ENCODE results near the gene LRRC57. TPM values are rescaled to one million over a fixed set of nuclear protein-coding genes. Genes with fewer than 3 reads are reported as not detected.

LRRC57 gene
- total and polyA plus RNA-seq, 2 of the 13 experiments (the other 11 are each of a cell fraction or from before 2014, with no cell fraction given), result 5.8 to 14.8 TPM

- TF ChIP-seq TFDP2 (CRISPR knock-in tag; IDR thresholded peaks at IDR 0.05) (peak; percentile 96), FOXO4 (CRISPR knock-in tag; conservative IDR thresholded peaks at IDR 0.05) (no peak), IRF2 (CRISPR knock-in tag; IDR thresholded peaks at IDR 0.05) (peak; percentile 59; the same call in 1 of the 2 replicates), ZNF432 (CRISPR knock-in tag; IDR thresholded peaks at IDR 0.05; ENCODE audit: borderline replicate concordance) (no peak), TBL1XR1 (IDR thresholded peaks at IDR 0.05; ENCODE audit: borderline replicate concordance, low read length, partially characterized antibody) (no peak), ZBTB4 (CRISPR knock-in tag; IDR thresholded peaks at IDR 0.05; ENCODE audit: borderline replicate concordance) (peak; percentile 75; the same call in 1 of the 2 replicates), ZNF318 (CRISPR knock-in tag; IDR thresholded peaks at IDR 0.05) (no peak), BATF2 (CRISPR knock-in tag; IDR thresholded peaks at IDR 0.05) (0 out of 2 replicates have a peak, but pooled peaks have one; percentile 9), POGK (CRISPR knock-in tag; conservative IDR thresholded peaks at IDR 0.05) (peak; percentile 81)
These were observed at the start of gene LRRC57, which contains the start of gene HAUS2 (continued) for GRCh38 chr15:42548249-42549031.

Data from HepG2 (cell line).